ENCODE measurements around the gene KIF13A.
"Not testable (repeated sequence)": the region's sequence is repeated elsewhere in the genome, so short reads cannot be mapped to it uniquely, and the experiment has no call there.

Gene KIF13A

DNA sequence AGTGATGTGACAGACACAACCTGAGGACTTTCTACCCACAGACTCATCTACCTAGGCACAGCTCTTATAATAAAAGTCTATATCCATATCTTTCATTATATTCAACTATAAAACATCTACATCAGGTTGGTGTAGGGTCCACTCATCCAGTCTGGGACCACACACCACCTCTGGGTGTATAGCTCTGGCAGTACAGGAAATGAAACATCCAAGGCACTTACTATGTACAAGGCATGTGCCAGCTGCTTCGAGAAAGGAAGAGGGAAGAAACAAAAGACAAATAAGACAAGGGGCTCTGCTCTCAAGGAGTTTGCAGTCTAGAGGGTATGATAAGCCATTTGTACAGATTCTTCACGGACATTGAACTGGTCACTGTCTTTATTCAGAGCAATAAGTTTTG is 18.6 kb downstream of the KIF13A start:
- DNase-seq (ENCODE audit: low read depth in 2 of 2): no peak

DNA sequence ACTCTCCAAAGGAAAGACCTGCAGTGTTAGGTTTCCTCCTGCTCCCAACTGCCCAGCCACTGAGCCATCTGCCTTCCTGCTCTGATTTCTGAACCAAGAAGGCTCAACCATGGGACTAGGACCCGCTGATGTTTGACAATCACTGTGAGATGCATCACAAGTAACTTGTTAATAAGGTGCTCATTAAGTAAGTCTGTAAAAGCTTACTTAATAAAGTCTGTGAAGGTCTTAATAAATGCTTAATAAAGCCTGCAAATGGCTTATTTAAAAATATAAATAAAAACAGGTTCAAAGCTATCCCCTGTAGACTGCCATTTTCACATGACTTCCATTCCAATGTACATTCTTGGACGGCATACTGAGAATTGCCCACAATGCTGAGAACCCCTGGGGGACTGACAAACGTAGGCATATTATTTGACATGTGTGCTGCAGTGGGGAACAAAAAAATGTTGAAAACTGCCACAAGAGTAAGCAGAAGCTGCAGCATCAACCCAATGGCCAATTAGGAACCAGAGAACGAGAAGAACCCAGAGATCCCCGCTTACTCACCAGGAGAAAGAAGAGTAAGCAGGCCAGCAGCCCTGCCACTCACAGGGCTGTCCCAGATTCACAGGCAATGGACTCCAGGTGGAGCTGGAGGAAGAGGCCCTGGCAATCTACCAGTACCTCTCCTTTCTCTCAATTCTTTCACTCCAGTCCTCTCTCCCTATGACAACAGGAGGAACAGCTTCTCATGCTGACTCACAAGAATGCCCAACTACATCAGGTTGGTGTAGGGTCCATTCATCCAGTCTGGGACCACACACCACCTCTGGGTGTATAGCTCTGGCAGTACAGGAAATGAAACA is 19.5 kb downstream of the KIF13A start:
- DNase-seq (ENCODE audit: low read depth in 2 of 2): no peak

DNA sequence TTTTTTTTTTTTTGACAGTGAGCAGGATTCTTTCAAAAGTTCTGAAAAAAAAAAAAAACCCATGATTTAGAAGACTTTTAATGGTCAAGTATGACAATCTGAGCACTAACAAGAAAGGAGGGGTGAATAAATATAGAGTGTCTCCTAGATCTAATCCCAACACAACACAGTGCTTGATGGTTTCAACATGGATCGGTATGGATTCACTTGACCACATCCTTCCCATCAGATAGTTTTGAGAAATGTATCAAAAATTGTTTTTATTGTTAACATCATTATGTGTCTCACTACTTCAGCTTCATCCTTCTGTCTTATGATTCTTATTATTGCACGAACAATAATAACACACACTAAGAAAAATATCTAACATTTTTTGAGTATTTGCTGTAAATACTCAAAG is 21.0 kb downstream of the KIF13A start:
- no peak for DNase-seq (ENCODE audit: low read depth in 2 of 2)

DNA sequence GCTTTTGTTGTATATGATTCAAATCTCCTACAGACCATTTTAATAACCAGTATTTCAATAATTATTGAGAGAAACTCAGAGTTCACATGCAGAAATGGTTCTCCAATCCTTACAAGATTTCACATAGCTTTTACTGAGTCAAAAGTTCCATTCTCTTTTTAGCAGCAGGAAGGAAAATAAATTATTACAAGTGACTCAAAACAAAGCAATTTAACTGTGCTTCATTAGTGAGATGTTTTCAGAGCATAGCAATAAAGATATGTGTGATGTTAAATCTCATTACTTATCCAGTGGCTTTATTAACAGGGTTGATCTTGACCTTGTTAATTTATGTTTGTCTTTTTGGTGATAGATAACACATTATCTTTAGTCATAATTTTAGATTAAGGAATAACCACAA is 22.0 kb downstream of the KIF13A start:
- no peak for DNase-seq (ENCODE audit: low read depth in 2 of 2)

DNA sequence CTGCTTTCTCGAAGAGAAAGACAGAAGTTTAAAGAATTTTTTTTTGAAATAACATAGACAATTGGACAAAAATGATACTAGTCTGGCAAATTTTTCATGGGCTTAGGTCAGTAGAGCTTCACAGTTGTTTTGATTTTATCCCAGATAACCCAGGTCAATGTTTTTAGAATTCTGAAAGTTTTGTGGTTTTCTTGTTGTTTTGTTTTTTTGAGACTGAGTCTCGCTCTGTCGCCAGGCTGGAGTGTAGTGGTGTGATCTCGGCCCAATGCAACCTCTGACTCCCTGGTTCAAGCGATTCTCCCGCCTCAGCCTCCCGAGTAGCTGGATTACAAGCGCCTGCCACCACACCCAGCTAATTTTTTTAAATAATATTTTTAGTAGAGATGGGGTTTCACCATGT is 22.8 kb downstream of the KIF13A start:
- DNase-seq (ENCODE audit: low read depth in 2 of 2): no peak

DNA sequence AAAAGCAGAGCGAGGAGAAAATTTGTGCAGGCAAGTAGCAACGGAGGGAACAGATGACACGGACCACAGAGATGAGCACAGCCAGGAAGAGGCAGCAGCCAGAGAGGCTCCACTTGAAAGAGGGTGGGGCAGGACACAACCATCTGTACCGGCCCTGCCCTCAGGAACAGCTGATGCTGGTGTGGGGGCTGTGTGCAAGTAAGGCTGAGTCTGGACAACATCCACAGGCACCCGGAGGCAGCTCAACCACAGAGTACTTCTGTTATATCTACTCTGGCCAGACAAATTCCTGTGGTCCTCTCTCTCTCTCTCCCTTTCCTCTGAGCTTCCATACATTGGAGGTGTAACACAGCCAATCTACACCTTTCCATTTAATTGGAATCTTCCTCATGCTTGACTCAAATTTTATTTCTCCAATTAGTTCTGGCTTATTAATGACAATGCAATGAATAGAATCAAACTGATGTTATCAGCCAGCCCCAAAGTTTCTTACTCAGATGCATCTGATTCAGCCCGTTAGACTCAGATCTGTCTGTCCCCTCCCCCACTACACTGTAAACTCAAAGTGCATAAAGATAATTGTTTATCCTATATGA is 24.9 kb downstream of the KIF13A start:
- DNase-seq (ENCODE audit: low read depth in 2 of 2): no peak

DNA sequence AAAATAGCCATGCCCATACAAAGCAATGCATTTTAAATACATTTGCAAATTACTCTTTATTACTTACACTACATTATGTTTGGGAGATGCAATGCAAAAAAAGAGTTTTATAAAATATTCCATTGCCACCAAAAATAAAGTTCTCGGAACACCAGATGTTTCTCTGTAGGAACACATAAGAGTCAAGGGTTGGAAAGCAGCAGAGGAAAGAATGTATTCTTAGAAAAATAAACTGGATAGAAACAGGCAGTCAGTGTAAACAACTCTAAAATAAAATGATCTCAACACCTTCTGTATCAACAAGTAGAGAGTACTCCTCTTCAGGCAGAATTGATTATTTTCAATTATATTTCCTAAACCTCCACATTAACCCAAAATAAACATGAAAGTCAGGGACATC is 28.1 kb downstream of the KIF13A start:
- no peak for DNase-seq (ENCODE audit: low read depth in 2 of 2)

DNA sequence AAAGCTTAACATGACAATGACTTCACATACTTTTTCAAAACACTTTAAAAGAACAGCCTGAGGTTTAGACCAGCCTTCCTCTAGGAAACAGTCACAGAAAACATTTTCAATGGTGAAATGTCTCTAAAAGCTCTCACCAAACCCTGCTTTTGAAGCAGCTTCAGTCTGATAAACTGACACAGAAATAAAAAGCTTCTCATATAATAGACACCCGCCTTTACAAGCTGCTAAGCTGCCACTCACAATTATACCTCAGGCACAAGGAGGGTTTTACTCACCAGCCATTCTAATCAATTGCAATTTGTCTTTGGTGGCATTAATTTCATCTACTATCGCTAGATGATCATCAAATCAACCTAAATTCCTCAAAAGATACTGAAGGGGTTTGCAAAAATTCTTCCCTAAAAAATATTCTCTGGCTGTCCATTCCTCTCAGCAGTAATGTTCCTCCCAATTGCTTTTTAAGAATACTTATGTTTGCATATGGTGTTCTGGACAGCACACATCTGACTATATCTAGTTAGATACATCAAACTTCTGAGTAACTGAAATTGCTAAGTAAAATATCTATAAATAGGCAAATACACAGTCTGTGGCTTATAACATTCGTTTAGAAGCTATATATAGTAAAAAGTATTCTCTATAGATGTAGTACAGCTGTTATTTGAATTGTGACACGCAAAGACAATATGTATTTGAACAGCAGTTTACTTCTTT is 29.4 kb downstream of the KIF13A start:
- no peak for DNase-seq (ENCODE audit: low read depth in 2 of 2)

DNA sequence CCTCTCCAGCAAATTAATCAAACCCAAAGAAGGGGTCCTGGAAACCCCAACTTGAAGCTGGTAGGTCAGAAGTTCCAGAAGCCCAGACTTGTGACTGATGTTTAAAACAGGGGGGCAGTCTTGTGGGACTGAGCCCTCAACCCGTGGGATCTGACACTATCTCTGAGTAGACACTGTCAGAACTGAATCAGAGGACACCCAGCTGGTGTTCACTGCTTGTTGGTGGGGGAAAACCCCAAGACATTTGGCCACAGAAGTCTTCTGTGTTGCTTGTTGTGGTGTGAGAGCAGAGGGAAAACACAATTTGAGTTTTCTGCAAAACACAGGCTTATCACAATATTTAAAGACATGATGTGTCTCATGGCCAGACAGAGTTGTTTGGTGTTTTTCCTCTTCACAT is 29.9 kb downstream of the KIF13A start:
- no peak for DNase-seq (ENCODE audit: low read depth in 2 of 2)

DNA sequence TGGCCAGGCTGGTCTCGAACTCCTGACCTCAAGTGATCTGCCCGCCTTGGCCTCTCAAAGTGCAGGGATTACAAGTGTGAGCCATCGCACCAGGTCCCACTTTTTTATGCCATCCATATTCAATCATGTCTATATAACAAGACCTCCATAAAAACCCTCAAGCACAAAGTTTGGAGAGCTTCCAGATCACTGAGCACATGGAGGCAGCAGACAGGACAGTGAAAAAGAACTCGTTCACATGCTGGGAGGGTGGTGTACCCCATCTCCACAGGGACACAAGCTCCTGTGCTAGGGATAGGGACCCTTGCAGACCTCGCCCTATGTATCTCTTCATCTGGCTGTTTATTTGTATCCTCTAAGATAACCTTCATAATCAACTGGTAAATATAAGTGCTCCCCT is 30.3 kb downstream of the KIF13A start:
- DNase-seq (ENCODE audit: low read depth in 2 of 2): no peak

DNA sequence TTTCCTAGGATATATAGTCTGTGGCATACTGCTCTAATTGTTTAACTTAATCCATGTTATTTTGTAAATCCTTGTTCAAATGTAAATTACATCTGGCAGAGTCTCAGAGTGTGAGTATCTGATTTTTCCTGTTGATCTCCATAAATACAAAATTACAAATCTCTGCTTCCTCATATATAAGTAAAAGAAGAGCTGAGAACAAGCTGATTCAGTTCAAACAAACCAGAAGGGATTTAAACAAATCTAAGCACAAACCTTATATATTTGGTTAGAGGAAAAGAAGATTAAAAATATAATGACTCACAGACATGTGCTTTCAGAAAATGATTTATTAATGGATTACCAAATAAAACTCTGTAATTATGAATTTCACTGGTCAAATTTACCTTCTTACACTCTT is 37.3 kb downstream of the KIF13A start:
- DNase-seq (ENCODE audit: low read depth in 2 of 2): no peak

DNA sequence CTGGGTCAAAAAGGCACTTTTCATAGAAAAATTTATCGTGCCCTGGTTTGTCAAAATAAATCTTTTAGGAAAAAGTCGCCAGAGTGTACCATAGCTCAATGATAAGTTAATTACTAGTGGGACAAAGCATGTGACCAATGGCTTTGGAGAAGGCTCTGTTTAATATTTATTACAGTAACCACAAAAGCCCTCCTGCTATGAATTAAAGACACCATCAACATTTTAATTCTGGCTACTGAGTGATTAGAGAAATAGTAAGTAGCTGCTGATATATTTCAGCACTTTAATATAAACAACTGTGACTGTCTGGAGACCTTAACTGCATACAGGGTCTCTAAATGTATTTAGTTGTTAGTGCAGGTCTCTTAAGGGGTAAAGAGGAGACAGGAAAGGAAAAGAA is 38.3 kb downstream of the KIF13A start:
- DNase-seq (ENCODE audit: low read depth in 2 of 2): no peak

DNA sequence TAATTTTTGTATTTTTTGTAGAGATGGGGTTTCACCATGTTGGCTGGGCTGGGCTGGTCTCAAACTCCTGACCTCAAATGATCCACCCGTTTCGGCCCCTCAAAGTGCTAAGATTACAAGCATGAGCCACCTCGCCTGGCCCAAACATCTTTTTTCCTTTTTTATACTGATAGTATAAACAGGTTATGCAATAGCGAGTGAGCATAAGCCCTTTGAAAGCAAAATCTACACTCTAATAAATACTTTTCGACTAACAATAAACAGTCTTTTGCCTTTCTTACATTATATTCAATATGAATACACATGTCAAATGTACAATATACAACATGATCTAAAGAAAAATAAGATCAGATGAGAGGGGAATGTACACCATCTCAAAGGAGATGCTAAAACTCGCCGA is 38.7 kb downstream of the KIF13A start:
- no peak for DNase-seq (ENCODE audit: low read depth in 2 of 2)

DNA sequence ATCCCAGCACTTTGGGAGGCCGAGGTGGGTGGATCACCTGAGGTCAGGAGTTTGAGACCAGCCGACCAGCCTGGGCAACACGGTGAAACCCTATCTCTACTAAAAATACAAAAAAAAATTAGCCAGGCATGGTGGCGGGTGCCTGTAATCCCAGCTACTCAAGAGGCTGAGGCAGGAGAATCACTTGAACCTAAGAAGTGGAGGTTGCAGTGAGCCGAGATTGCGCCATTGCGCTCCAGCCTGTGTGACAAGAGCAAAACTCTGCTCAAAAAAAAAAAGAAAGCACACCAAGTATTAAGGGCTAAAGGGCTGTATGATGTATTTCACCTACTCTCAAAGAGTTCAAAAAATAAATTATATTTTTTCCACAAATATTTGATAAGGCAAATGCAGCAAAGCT is 39.9 kb downstream of the KIF13A start:
- not testable (repeated sequence) for DNase-seq (ENCODE audit: low read depth in 2 of 2)

DNA sequence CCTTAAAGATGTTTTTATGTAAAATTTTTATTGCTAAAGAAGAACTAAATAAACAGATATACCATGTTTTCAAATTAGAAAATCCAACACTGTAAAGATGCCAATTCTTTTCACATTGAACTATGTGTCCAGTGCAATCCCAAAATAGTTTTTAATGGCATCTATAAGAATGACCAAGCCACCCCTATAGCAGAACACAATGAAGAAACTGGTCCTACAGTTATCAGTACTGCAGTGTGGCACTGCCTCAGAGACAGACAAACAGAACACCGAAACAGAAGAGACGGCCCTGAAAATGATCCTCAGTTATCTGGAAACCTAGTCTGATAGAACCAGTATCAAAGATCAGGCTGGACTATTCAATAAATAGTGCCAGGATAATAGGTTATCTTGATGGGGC is 41.9 kb downstream of the KIF13A start:
- no peak for DNase-seq (ENCODE audit: low read depth in 2 of 2)

DNA sequence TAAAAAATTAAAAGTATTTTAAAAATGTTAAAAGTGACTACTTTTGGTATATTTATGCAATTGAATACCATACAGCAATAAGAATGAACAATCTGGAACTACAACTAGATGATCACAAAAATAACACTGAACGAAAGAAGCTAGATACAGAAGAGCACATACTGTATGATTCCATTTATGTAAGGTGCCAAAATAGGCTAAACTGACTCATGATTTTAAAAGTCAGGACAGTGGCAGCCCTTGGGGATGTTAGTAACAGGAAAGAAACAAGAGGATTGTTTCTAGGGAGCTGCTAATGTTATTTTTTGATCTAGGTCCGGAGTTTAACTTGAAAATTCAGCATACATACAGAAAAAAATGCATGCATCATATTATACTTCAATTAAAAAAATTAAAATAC is 42.3 kb downstream of the KIF13A start:
- no peak for DNase-seq (ENCODE audit: low read depth in 2 of 2)

DNA sequence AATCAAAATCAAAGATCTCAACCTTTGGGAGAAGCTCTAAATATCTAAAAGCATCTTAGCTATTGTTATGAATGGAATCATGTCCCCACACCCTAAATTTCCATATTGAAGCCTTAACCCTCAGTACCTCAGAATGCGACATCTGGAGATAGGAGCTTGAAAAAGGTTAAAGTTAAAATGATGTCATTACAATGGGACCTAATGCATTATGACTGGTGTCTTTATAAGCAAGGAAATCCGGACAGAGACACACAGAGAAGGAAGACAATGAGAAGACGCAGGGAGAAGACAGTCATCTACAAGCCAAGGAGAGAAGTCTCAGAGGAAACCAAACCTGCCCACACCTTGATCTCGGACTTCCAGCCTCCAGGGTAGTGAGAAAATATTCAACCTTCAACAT is 46.1 kb downstream of the KIF13A start:
- DNase-seq (ENCODE audit: low read depth in 2 of 2): no peak

DNA sequence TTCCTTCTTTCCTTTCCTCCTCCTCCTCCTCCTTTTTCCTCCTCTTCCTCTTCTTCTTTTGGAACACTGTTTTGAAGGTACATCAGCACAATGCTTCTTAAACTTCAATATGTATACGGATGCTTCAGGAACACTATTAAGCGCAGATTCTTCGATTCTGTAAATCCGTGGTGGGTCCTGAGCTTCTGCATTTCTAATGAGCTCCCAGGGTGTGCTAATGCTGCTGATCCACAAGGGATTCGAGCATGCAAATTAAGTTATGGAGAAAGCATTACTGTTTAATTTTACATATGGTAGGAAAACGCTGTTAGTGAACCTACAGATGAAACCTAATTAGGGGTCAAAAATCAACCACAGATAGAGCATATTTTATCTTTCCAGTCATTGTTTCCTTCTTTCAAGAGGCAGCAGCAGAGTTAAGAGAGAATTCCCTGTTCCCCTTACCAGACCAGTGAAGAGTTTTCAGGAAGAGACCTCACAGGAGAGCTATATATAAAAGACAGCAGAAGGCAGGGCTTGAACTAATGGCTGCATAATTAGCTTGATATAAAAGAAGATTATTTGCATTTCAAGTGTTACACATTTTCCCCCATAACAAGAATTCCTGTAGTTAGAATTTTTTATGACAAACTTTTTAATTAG is 47.2 kb downstream of the KIF13A start:
- DNase-seq (ENCODE audit: low read depth in 2 of 2): no peak

DNA sequence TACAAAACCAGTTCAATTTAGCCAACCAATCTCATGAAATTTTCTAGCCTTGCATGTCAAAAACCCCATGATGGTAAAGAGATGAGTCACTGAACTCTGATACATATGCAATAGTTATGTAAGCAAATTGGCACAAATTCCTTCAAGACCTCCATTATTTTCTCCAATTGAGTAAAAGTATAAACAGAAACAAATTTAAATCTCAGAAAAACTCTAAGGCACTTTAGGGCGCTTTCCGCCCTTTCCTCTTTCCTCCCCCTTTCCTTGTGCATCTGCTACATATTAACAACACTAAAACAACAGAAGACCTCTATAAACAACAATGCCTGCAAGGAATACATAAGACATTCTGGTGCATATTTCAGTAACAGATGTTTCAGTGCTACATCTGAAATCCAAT is 48.5 kb downstream of the KIF13A start:
- no peak for DNase-seq (ENCODE audit: low read depth in 2 of 2)

DNA sequence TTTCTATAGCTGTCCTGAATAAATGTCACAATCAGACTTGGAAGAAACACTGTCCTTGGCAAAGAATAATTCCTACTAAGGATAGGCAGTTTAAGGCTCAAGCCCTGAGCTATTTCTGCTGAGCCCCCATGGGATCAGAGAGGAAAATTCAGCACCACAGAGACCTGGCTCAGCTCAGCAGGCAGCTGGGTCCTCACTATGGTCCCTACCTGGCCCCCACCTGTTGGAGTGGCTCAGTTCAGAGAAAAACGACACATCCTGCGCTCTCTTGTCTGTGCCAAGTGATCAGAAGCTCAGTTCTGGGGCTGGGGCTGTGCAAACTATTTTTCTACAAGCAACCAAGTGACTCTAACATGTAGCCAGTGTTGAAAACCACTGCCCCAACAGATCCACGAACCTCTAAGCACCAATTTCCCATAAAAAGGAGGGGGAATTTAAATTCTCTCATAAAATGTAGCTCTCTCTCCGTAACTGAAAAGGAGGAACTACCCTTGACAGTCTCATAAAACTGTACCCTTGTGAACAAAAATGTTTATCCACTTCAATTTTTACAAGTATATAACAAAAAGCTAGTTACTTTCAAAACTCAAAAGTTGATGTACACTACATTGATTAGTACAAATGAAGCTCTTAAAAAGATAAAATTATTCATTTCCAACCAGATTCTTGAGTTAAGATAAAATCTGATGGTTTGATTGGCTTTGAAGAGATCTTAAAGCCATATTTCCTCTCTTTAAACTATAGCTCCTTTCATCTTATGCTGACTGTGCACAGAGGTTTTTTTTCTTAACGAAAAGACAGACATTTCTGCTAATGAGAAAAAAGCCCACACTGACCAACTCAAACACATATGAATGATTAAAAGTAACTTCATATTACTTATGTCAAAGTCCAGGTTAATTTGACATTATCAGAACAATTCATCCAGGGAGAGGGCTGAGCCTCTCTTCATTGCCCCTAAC is 52.0 kb downstream of the KIF13A start:
- no peak for DNase-seq (ENCODE audit: low read depth in 2 of 2)

DNA sequence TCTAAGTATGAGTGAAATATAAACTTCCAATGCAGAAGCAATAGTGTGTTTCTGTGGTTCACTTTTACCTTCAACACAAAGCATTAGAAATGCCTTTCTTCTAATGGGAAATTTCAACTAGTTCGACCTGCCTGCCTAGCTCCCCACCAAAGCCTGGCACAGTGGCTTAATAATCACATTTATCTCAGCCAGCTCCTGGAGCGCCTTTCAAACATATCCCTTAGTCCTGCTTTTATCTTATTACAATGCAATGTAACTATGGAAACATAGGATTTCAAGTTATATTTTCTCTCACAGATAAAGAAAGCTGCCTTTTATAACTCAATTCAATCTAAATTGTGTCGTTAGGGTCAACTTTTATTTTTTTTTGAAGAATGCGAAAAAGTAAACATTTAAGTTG is 53.7 kb downstream of the KIF13A start:
- DNase-seq (ENCODE audit: low read depth in 2 of 2): no peak

Data from stimulated activated CD4-positive, alpha-beta T cell treated with anti-CD3 and anti-CD28 coated beads, Interleukin-1b, Interleukin-23, amount 100 ng/mL, for 4 hours (primary cell).